Measurements from ENCODE around the gene CRABP2. TPM values are rescaled to one million over a fixed set of nuclear protein-coding genes. Genes with fewer than 3 reads are reported as not detected.

The CRABP2 gene
- total and polyA plus RNA-seq, 12 donors, result 3.1 to 17.8 (median 7.2) TPM

DNA sequence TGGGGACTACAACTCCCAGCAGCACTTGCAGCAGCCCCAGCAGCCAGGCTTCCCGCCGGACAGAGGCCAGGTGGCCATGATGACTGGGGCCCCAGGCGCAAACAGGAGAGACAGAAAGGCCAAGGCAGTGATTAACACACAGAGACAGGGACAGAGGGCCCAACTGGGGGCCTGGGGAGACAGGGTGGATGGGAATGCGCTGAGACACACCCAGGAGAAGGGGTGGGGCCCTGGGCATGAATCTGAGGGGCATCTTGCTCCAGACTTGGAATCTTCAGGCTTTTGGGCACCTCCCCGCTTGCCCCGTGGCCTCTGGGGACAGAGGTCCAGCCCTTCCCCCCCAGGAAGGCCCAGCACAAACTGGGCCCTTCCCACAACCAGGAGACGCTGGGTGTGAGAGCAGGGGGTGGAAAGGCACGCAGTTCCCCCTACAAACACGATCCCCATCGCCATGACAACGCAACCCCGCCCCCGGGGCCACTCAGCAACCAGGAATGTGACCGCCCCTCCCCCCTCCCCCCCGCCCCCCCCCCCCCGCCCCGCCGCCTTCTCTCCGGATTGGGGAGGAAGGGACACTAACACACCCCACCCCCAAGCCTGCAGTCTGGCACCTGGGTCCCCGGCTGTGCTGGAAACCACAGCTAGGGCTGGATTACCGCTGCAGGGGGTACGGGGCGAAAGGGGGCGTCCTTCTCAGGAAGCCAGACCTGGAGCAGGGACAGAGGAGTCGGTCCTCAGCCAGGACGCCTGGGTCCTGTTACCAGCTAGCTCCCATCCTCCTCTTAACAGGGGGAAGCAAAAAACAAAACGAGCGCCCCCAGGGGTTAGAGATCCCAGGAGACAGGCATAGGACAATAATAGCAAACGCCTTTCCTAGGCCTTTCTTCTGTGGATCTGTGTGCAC is 41.6 kb upstream of the CRABP2 start:
- 1 to 4% (median 1%) methylated on average over 9 to 23 of the region's 29 CpGs for WGBS, 4 donors
- DNase-seq, result peak; percentile 92 to 97 (median 96)
- Histone ChIP-seq H3K4me3 (peak overlapping the region in 2 of 4 donors; percentile 40 to 93), H3K9me3 (replicated peaks in 1 of 3) (no peaks in the 10 kb centered on the region), H3K27me3 (no peaks in the 10 kb centered on the region), H3K4me1 (replicated peaks in 1 of 2) (peaks cover 47 to 52% of the 10 kb centered on the region in 2 donors), H3K27ac (peak overlapping the region; percentile 92 to 98 (median 97)), H3K36me3 (replicated peaks in 1 of 2) (peaks cover 0 to 21% of the 10 kb centered on the region in 2 donors)
- intact Hi-C loops (cut with DNase I), result no loop called here
- TF ChIP-seq, protein P1, sequence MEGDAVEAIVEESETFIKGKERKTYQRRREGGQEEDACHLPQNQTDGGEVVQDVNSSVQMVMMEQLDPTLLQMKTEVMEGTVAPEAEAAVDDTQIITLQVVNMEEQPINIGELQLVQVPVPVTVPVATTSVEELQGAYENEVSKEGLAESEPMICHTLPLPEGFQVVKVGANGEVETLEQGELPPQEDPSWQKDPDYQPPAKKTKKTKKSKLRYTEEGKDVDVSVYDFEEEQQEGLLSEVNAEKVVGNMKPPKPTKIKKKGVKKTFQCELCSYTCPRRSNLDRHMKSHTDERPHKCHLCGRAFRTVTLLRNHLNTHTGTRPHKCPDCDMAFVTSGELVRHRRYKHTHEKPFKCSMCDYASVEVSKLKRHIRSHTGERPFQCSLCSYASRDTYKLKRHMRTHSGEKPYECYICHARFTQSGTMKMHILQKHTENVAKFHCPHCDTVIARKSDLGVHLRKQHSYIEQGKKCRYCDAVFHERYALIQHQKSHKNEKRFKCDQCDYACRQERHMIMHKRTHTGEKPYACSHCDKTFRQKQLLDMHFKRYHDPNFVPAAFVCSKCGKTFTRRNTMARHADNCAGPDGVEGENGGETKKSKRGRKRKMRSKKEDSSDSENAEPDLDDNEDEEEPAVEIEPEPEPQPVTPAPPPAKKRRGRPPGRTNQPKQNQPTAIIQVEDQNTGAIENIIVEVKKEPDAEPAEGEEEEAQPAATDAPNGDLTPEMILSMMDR (IDR thresholded peaks at IDR 0.05), result peak in 3 of 6 experiments; percentile 9 to 20 (median 19)
- peak in 1 of 2 donors; percentile 50 for TF ChIP-seq POLR2A (IDR thresholded peaks at IDR 0.05)

DNA sequence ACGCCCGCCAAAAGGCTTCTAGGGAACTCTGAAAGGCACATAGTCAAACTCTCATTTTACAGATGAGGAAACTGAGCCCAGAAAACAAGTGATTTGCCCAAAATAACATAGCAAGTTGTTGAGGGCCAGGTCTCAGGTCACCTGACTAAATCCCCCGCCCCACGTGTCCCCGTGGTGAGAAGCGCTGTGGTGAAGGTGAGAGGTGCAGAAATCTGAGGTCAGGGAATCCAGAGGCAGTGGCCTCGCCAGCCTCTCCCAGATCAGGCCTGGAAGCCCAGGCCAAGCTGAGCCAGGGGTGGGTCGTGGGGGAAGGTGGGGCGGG is 41.0 kb upstream of the CRABP2 start:
- Histone ChIP-seq H3K4me1 (replicated peaks in 1 of 2) (peaks cover 47 to 55% of the 10 kb centered on the region in 2 donors), H3K27me3 (no peaks in the 10 kb centered on the region), H3K9me3 (replicated peaks in 1 of 3) (no peaks in the 10 kb centered on the region), H3K27ac (peak overlapping the region; percentile 92 to 98 (median 97)), H3K36me3 (replicated peaks in 1 of 2) (peaks cover 0 to 21% of the 10 kb centered on the region in 2 donors), H3K4me3 (peak overlapping the region in 2 of 4 donors; percentile 40 to 93)
- whole genome bisulfite sequencing, 4 donors, result 33 to 55% (median 38%) methylated on average over 7 to 9 of the region's 9 CpGs
- intact Hi-C loops (cut with DNase I), result no loop called here
- DNase-seq, result no peak
- TF ChIP-seq, protein P1 (IDR thresholded peaks at IDR 0.05), result no peak
- no peak for TF ChIP-seq POLR2A (IDR thresholded peaks at IDR 0.05)

DNA sequence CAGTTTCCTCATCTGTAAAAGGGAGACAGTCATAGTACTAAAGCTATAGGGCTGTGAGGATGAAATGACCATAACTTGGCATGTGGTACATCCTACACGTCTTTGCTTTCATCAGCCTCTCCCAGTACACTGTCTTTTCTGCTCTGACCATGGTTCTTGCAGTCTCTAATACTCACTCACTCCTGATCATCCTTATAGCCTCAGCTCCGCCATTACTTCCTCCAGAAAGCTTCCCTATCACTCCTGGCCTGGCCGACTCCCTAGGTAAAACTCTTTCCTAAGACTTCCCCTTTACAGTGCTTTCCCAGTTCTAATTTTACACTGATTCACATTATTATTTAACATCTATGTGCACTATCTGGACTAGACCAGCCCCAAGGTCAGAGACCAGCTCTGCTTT is 40.5 kb upstream of the CRABP2 start:
- peak overlapping the region; percentile 92 to 98 (median 97) for H3K27ac ChIP-seq
- H3K9me3 ChIP-seq (replicated peaks in 1 of 3), result no peaks in the 10 kb centered on the region
- intact Hi-C loops (cut with DNase I), result no loop called here
- peak overlapping the region in 1 of 4 donors; percentile 93 for H3K4me3 ChIP-seq
- 48 to 63% (median 52%) methylated on average over 3 of the region's 3 CpGs for WGBS, 4 donors
- no peak for DNase-seq
- TF ChIP-seq, protein P1 (IDR thresholded peaks at IDR 0.05), result no peak
- no peak for TF ChIP-seq POLR2A (IDR thresholded peaks at IDR 0.05)
- H3K36me3 ChIP-seq (replicated peaks in 1 of 2), result peaks cover 0 to 21% of the 10 kb centered on the region in 2 donors
- H3K27me3 ChIP-seq, result no peaks in the 10 kb centered on the region
- H3K4me1 ChIP-seq (replicated peaks in 1 of 2), result peaks cover 47 to 56% of the 10 kb centered on the region in 2 donors

DNA sequence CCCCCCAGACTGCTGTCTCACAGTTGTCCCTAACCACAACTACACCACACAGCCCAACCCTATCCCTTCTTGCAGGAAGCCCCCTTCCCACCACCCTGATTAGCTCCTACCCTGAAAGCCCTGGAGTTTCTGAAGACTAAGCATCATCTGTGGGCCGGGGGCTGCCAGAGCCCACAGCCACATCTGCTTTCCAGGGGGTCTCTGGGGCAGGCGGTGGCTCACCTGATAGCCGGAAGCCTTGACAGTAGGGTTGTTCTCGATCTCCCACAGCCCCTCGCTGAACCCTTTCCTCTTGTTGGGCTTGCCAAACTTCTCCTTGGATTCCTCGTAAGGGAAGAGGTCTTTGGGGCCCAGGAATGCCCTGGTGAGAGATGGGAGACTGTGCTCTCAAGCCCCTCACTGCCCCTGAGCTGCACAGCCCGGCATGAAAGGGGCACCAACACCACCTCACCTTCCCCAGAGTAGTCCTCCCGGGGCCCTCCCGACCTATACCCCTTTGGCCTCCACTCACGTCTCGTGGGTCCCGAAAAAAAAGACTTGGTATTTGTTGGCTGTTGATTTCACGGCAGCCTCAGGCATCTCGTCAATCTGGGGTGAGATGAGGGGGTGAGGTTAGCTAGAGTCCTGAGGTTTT is 39.5 kb upstream of the CRABP2 start:
- TF ChIP-seq, protein P1 (IDR thresholded peaks at IDR 0.05), result no peak
- no peak for TF ChIP-seq POLR2A (IDR thresholded peaks at IDR 0.05)
- no peak for DNase-seq
- intact Hi-C loops (cut with DNase I), result no loop called here
- Histone ChIP-seq H3K27me3 (no peaks in the 10 kb centered on the region), H3K36me3 (replicated peaks in 1 of 2) (peaks cover 0 to 21% of the 10 kb centered on the region in 2 donors), H3K9me3 (replicated peaks in 1 of 3) (no peaks in the 10 kb centered on the region), H3K4me3 (no peak overlapping the region), H3K27ac (peak overlapping the region in 2 of 5 donors; percentile 98), H3K4me1 (replicated peaks in 1 of 2) (peaks cover 42 to 54% of the 10 kb centered on the region in 2 donors)
- 80 to 93% (median 83%) methylated on average over 2 to 14 of the region's 14 CpGs for WGBS, 4 donors

All from adrenal gland (tissue), 12 donors.